BLaER1 (cell line): Measurements from ENCODE around the gene PNPLA7.

ENCODE experiments used
- H3K27ac ChIP-seq: shearing (Covaris generic); formaldehyde crosslinking; 2 replicates; pipeline ENCODE4 v1.8.1; 2022
- H3K27me3 ChIP-seq: shearing (Covaris generic); formaldehyde crosslinking; 2 replicates; pipeline ENCODE4 v1.8.1; 2022
- H3K36me3 ChIP-seq: shearing (Covaris generic); formaldehyde crosslinking; 2 replicates; pipeline ENCODE4 v1.8.1; 2022
- H3K4me1 ChIP-seq: shearing (Covaris generic); formaldehyde crosslinking; 2 replicates; pipeline ENCODE4 v1.8.1; 2022
- H3K4me2 ChIP-seq: shearing (Covaris generic); formaldehyde crosslinking; 2 replicates; pipeline ENCODE4 v1.8.1; 2022
- H3K4me3 ChIP-seq: shearing (Covaris generic); formaldehyde crosslinking; 2 replicates; pipeline ENCODE4 v1.8.1; 2022
- H3K9ac ChIP-seq: shearing (Covaris generic); formaldehyde crosslinking; 2 replicates; pipeline ENCODE4 v1.8.1; 2022
- H3K9me3 ChIP-seq: shearing (Covaris generic); formaldehyde crosslinking; 2 replicates; pipeline ENCODE4 v1.8.1; 2022
- H4K20me1 ChIP-seq: shearing (Covaris generic); formaldehyde crosslinking; 2 replicates; pipeline ENCODE4 v1.8.1; 2022
- Cebpa-rat ChIP-seq: shearing (Covaris generic); IDR thresholded peaks from 2 replicates; pipeline ENCODE4 v1.8.1; 2022

The PNPLA7 gene

GRCh38 chr9:137586854-137587253, 36.7 kb upstream of the PNPLA7 start:
- no peaks in the 10 kb centered on the region for H3K9me3 ChIP-seq
- peaks cover 79% of the 10 kb centered on the region for H4K20me1 ChIP-seq
- H3K4me1 ChIP-seq, result peaks cover 27% of the 10 kb centered on the region
- TF ChIP-seq Cebpa-rat, result no peak
- H3K9ac ChIP-seq, result 0 out of 2 replicates have a peak overlapping the region, but pooled peaks have one; percentile 19
- H3K27me3 ChIP-seq, result no peaks in the 10 kb centered on the region
- no peak overlapping the region for H3K4me2 ChIP-seq
- H3K4me3 ChIP-seq, result no peak overlapping the region
- no peak overlapping the region for H3K27ac ChIP-seq
- peaks cover 72% of the 10 kb centered on the region for H3K36me3 ChIP-seq

- 0 out of 2 replicates have a peak overlapping the region, but pooled peaks have one; percentile 45 for H3K9ac ChIP-seq
- peaks cover 15% of the 10 kb centered on the region for H3K4me1 ChIP-seq
- H3K27ac ChIP-seq, result no peak overlapping the region
- no peak overlapping the region for H3K4me2 ChIP-seq
- H3K27me3 ChIP-seq, result no peaks in the 10 kb centered on the region
- no peak overlapping the region for H3K4me3 ChIP-seq
- peaks cover 89% of the 10 kb centered on the region for H4K20me1 ChIP-seq
- peaks cover 91% of the 10 kb centered on the region for H3K36me3 ChIP-seq
- no peak for TF ChIP-seq Cebpa-rat
- no peaks in the 10 kb centered on the region for H3K9me3 ChIP-seq
Measured at GRCh38 chr9:137583957-137584356, 33.8 kb upstream of the PNPLA7 start.

GRCh38 chr9:137583347-137583746, 33.1 kb upstream of the PNPLA7 start:
- Histone ChIP-seq H3K4me1 (peaks cover 10% of the 10 kb centered on the region), H3K4me3 (no peak overlapping the region), H3K9me3 (no peaks in the 10 kb centered on the region), H3K9ac (peak overlapping the region; percentile 45; the same call in 1 of the 2 replicates), H3K27ac (no peak overlapping the region), H3K27me3 (no peaks in the 10 kb centered on the region), H3K4me2 (no peak overlapping the region), H3K36me3 (peaks cover 85% of the 10 kb centered on the region), H4K20me1 (peaks cover 83% of the 10 kb centered on the region)
- no peak for TF ChIP-seq Cebpa-rat

- no peak overlapping the region for H3K9ac ChIP-seq
- H3K27ac ChIP-seq, result no peak overlapping the region
- peaks cover 13% of the 10 kb centered on the region for H3K4me1 ChIP-seq
- TF ChIP-seq Cebpa-rat, result no peak
- no peak overlapping the region for H3K4me3 ChIP-seq
- H3K36me3 ChIP-seq, result peaks cover 75% of the 10 kb centered on the region
- no peaks in the 10 kb centered on the region for H3K9me3 ChIP-seq
- H3K4me2 ChIP-seq, result no peak overlapping the region
- H3K27me3 ChIP-seq, result no peaks in the 10 kb centered on the region
- peaks cover 81% of the 10 kb centered on the region for H4K20me1 ChIP-seq
Measured at GRCh38 chr9:137582286-137582860, 32.2 kb upstream of the PNPLA7 start.

- Histone ChIP-seq H3K27me3 (no peaks in the 10 kb centered on the region), H3K4me1 (peaks cover 20% of the 10 kb centered on the region), H3K9ac (0 out of 2 replicates have a peak overlapping the region, but pooled peaks have one; percentile 29), H3K27ac (no peak overlapping the region), H3K9me3 (no peaks in the 10 kb centered on the region), H3K4me3 (no peak overlapping the region), H3K36me3 (peaks cover 74% of the 10 kb centered on the region), H3K4me2 (no peak overlapping the region), H4K20me1 (peaks cover 81% of the 10 kb centered on the region)
- TF ChIP-seq Cebpa-rat, result no peak
Measured at GRCh38 chr9:137581361-137582285, 31.4 kb upstream of the PNPLA7 start.

GRCh38 chr9:137580954-137581322, 30.7 kb upstream of the PNPLA7 start:
- H3K9ac ChIP-seq, result 0 out of 2 replicates have a peak overlapping the region, but pooled peaks have one; percentile 29
- no peaks in the 10 kb centered on the region for H3K27me3 ChIP-seq
- no peaks in the 10 kb centered on the region for H3K9me3 ChIP-seq
- TF ChIP-seq Cebpa-rat, result no peak
- H3K4me2 ChIP-seq, result no peak overlapping the region
- H3K36me3 ChIP-seq, result peaks cover 74% of the 10 kb centered on the region
- H3K4me3 ChIP-seq, result no peak overlapping the region
- no peak overlapping the region for H3K27ac ChIP-seq
- H3K4me1 ChIP-seq, result peaks cover 27% of the 10 kb centered on the region
- peaks cover 82% of the 10 kb centered on the region for H4K20me1 ChIP-seq

- Histone ChIP-seq H3K27ac (no peak overlapping the region), H3K9ac (0 out of 2 replicates have a peak overlapping the region, but pooled peaks have one; percentile 19), H3K4me3 (no peak overlapping the region), H4K20me1 (peaks cover 82% of the 10 kb centered on the region), H3K4me1 (peaks cover 33% of the 10 kb centered on the region), H3K4me2 (no peak overlapping the region), H3K9me3 (no peaks in the 10 kb centered on the region), H3K36me3 (peaks cover 74% of the 10 kb centered on the region), H3K27me3 (no peaks in the 10 kb centered on the region)
- TF ChIP-seq Cebpa-rat, result no peak
Measured at GRCh38 chr9:137580209-137580953, 30.2 kb upstream of the PNPLA7 start.

- Histone ChIP-seq H3K4me1 (peaks cover 39% of the 10 kb centered on the region), H3K27ac (peak overlapping the region; percentile 88; the same call in 1 of the 2 replicates), H3K4me2 (peak overlapping the region; percentile 98), H3K4me3 (peak overlapping the region; percentile 91; the same call in 1 of the 2 replicates), H3K9ac (peak overlapping the region; percentile 93; the same call in 1 of the 2 replicates), H4K20me1 (peaks cover 82% of the 10 kb centered on the region), H3K27me3 (no peaks in the 10 kb centered on the region), H3K9me3 (no peaks in the 10 kb centered on the region), H3K36me3 (peaks cover 74% of the 10 kb centered on the region)
- TF ChIP-seq Cebpa-rat, result no peak
Measured at GRCh38 chr9:137579259-137579604, 29.0 kb upstream of the PNPLA7 start.

- peaks cover 74% of the 10 kb centered on the region for H3K36me3 ChIP-seq
- peak within 1 kb of the TSS; percentile 98 for H3K4me2 ChIP-seq
- no peaks in the 10 kb centered on the region for H3K9me3 ChIP-seq
- no peaks in the 10 kb centered on the region for H3K27me3 ChIP-seq
- peaks cover 80% of the 10 kb centered on the region for H4K20me1 ChIP-seq
- H3K4me1 ChIP-seq, result peaks cover 39% of the 10 kb centered on the region
- no peak for TF ChIP-seq Cebpa-rat
- peak within 1 kb of the TSS; percentile 91 for H3K4me3 ChIP-seq
- H3K27ac ChIP-seq, result peak within 1 kb of the TSS; percentile 88
- peak within 1 kb of the TSS; percentile 93 for H3K9ac ChIP-seq
Measured at GRCh38 chr9:137578518-137579258, 28.5 kb upstream of the PNPLA7 start, which contains the start of gene DPH7. Gene DPH7 (minus strand): TSS chr9:137578925. CDS start chr9:137578777, 148 bp downstream.
